Heart right ventricle (tissue), 16 donors: ENCODE measurements around the gene MB. TPM values are rescaled to one million over a fixed set of nuclear protein-coding genes. Genes with fewer than 3 reads are reported as not detected.

Source experiments
- ATAC-seq, 8 donors: fragments of 200-7000 bp; cut with Tn5 transposase; one replicate each; pipeline ENCODE4 v1.9.1; 2020; ENCODE audit warnings: mild to moderate bottlenecking in 8 of 8, moderate library complexity in 8 of 8, moderate number of reproducible peaks in 1 of 8
- DNase-seq, 2 donors: peaks; one replicate each; pipeline ENCODE4 v3.0.0-alpha.2; 2020
- H3K27ac ChIP-seq, 10 donors: fragments of 200-600 bp; sonication (generic) in 2 of 10; one replicate each; pipeline versions ENCODE4 v1.5.0 to v1.8.0; 2020 to 2022; ENCODE audit warnings: mild to moderate bottlenecking in 3 of 10
- H3K27me3 ChIP-seq, 7 donors: fragments of 200-600 bp; one replicate each; pipeline ENCODE4 v1.8.0; 2021 to 2022; ENCODE audit warnings: mild to moderate bottlenecking in 2 of 7
- H3K36me3 ChIP-seq, 9 donors: fragments of 200-600 bp; sonication (generic) in 1 of 9; one replicate each; pipeline versions ENCODE4 v1.5.0 to v1.8.0; 2020 to 2022; ENCODE audit warnings: mild to moderate bottlenecking in 2 of 9
- H3K4me1 ChIP-seq, 9 donors: fragments of 200-600 bp; sonication (generic) in 1 of 9; one replicate each; pipeline versions ENCODE4 v1.5.0 to v1.8.0; 2020 to 2022; ENCODE audit warnings: mild to moderate bottlenecking in 4 of 9
- H3K4me3 ChIP-seq, 10 donors: fragments of 200-600 bp; sonication (generic) in 2 of 10; one replicate each; pipeline versions ENCODE4 v1.5.0 to v1.8.0; 2020 to 2022; ENCODE audit warnings: mild to moderate bottlenecking in 7 of 10, moderate library complexity in 2 of 10
- H3K9me3 ChIP-seq, 11 donors: fragments of 200-600 bp in 10 of 11; sonication (generic) in 2 of 11; one replicate each; pipeline versions ENCODE4 v1.5.0 to v1.8.0; 2013 to 2022; ENCODE audit warnings: mild to moderate bottlenecking in 2 of 11, control low read depth in 1 of 11, moderate library complexity in 1 of 11
- CTCF ChIP-seq, 9 donors: fragments of 200-600 bp; sonication (generic) in 2 of 9; IDR thresholded peaks; one replicate each; pipeline versions ENCODE4 v1.5.0 to v1.8.0; 2021 to 2022; ENCODE audit warnings: antibody characterized with exemption in 9 of 9, mild to moderate bottlenecking in 5 of 9, moderate library complexity in 1 of 9
- WGBS, 2 donors: extraction: QIAGEN DNeasy Blood & Tissue Kit; methylation state at CpG; one replicate each; pipeline ENCODE4 v1.1.7; 2013; ENCODE audit warnings: inconsistent platforms in 1 of 2; 5-methylcytosine and 5-hydroxymethylcytosine counted together
- intact Hi-C, 10 donors: fragments of 100-400 bp; cut with DNase I; formaldehyde crosslinking; loops; one replicate each; pipeline versions ENCODE4 v1.11.1 to v1.14.2; 2022
- polyA plus RNA-seq, 2 donors: library from polyadenylated mRNA; stranded (reverse); fragments of 200-250 nt; gene quantifications; one replicate each; pipeline ENCODE4 v1.2.3, GENCODE V29; 2013
- total RNA-seq, 10 donors: library from RNA; stranded (reverse); fragmentation: NEBNext Ultra II Directional in 3 of 10; extraction: Animal tissue kit (Norgen Biotek cat#: 25700) in 3 of 10; gene quantifications; one replicate each; pipeline versions ENCODE4 v1.2.1 to v1.2.4, GENCODE V29; 2021 to 2023
- donor health status: Arrhythmogenic right ventricular cardiomyopathy.
- donor health status: ischemic (EF 13 %, LVEDD 7.1; RV severe dilation, severe dysfunction).
- donor health status: healthy with polysubstance abuse.
- donor health status: DM: no; HTN: yes; CAD: no.
- donor health status: DM: no; HTN: no; CAD: no.
- donor health status: ischemic (EF 25% LVEDD 6.9; RV normal size, moderate dysfunction).
- donor health status: ischemic (EF 25% LVEDD 5.7; RV mildly dilated, moderate dysfunction).
- donor health status: healthy.
- donor health status: DM: yes; HTN: yes; CAD: no.
- donor health status: Ischemic cardiomyopathy.
- donor health status: ischemic (EF 35%, LVEDD 5.7; RV mildly dilated, moderate dysfunction).
- donor health status: nonischemic (EF 11% LVEDD 7.7; RV severe dilation, severe dysfunction).
- donor health status: DM: yes; HTN: yes; CAD: no.
- donor health status: PGD.
- donor health status: ischemic (EF 29% LVEDD 5.4; RV normal size, mild dysfunction).
- donor health status: nonischemic (EF 23%, LVEDD 6.1; RV moderate dilation, normal function).

Gene MB
- total and polyA plus RNA-seq, 12 donors = 8,931 to 22,407 (median 13,517) TPM

GRCh38 chr22:35618427-35619223 lies 1.5 kb upstream of the MB start:
- no peak for ATAC-seq
- peaks cover 0 to 55% (median 33%) of the 10 kb centered on the region in 9 donors for H3K4me1 ChIP-seq

GRCh38 chr22:35616043-35616442 lies 1.1 kb downstream of the MB start:
- Histone ChIP-seq H3K27me3 (no peaks in the 10 kb centered on the region), H3K9me3 (no peaks in the 10 kb centered on the region), H3K27ac (peak overlapping the region; percentile 84 to 94 (median 91)), H3K36me3 (peaks cover 0 to 9% (median 0%) of the 10 kb centered on the region in 9 donors), H3K4me3 (peak overlapping the region; percentile 22 to 64 (median 54)), H3K4me1 (peaks cover 0 to 38% (median 14%) of the 10 kb centered on the region in 9 donors)
- WGBS, 2 donors = 30 to 51% methylated on average over 7 of the region's 7 CpGs
- intact Hi-C loops = no loop called here
- ATAC-seq (no peak), DNase-seq (no peak)
- no peak for TF ChIP-seq CTCF (IDR thresholded peaks at IDR 0.05)

More at GRCh38 chr22:35618427-35619223, 1.5 kb upstream of the MB start:
- intact Hi-C loops = no loop called here
- TF ChIP-seq CTCF (IDR thresholded peaks at IDR 0.05) = no peak
- Histone ChIP-seq H3K4me3 (no peak overlapping the region), H3K27me3 (no peaks in the 10 kb centered on the region), H3K27ac (peak overlapping the region in 6 of 10 donors; percentile 78 to 94 (median 90)), H3K9me3 (no peaks in the 10 kb centered on the region), H3K36me3 (peaks cover 0 to 6% (median 0%) of the 10 kb centered on the region in 9 donors)
- DNase-seq = no peak
- WGBS, 2 donors = 99 to 100% methylated on average over 1 of the region's 1 CpG

- WGBS, 2 donors = 37 to 66% methylated on average over 6 of the region's 6 CpGs
Measured at GRCh38 chr22:35615156-35615555, 2.0 kb downstream of the MB start.

GRCh38 chr22:35614404-35614803 lies 2.7 kb downstream of the MB start:
- WGBS, 2 donors = 65 to 81% methylated on average over 2 of the region's 2 CpGs
- intact Hi-C loops = no loop called here
- Histone ChIP-seq H3K27ac (peak overlapping the region; percentile 84 to 94 (median 91)), H3K4me3 (peak overlapping the region; percentile 22 to 64 (median 54)), H3K36me3 (peaks cover 0 to 25% (median 0%) of the 10 kb centered on the region in 9 donors), H3K9me3 (no peaks in the 10 kb centered on the region), H3K4me1 (peaks cover 3 to 39% (median 21%) of the 10 kb centered on the region in 9 donors), H3K27me3 (no peaks in the 10 kb centered on the region)
- ATAC-seq (no peak), DNase-seq (no peak)
- no peak for TF ChIP-seq CTCF (IDR thresholded peaks at IDR 0.05)

More at GRCh38 chr22:35615156-35615555, 2.0 kb downstream of the MB start:
- Histone ChIP-seq H3K4me3 (peak overlapping the region; percentile 22 to 64 (median 54)), H3K4me1 (peaks cover 3 to 39% (median 17%) of the 10 kb centered on the region in 9 donors), H3K9me3 (no peaks in the 10 kb centered on the region), H3K27me3 (no peaks in the 10 kb centered on the region), H3K36me3 (peaks cover 0 to 18% (median 0%) of the 10 kb centered on the region in 9 donors), H3K27ac (peak overlapping the region; percentile 84 to 94 (median 91))
- intact Hi-C loops = no loop called here
- ATAC-seq (peak in 2 of 8 donors; percentile 4 to 5), DNase-seq (no peak)
- TF ChIP-seq CTCF (IDR thresholded peaks at IDR 0.05) = no peak
